ENCODE measurements around the gene CENPH. TPM values are rescaled to one million over a fixed set of nuclear protein-coding genes. Genes with fewer than 3 reads are reported as not detected.
"Not testable (repeated sequence)": the region's sequence is repeated elsewhere in the genome, so short reads cannot be mapped to it uniquely, and the experiment has no call there.

Gene CENPH, protein sequence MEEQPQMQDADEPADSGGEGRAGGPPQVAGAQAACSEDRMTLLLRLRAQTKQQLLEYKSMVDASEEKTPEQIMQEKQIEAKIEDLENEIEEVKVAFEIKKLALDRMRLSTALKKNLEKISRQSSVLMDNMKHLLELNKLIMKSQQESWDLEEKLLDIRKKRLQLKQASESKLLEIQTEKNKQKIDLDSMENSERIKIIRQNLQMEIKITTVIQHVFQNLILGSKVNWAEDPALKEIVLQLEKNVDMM
- 86.3 and 103 TPM in 2 replicates for total RNA-seq (2014; rRNA removed; shearing (Covaris generic))

DNA sequence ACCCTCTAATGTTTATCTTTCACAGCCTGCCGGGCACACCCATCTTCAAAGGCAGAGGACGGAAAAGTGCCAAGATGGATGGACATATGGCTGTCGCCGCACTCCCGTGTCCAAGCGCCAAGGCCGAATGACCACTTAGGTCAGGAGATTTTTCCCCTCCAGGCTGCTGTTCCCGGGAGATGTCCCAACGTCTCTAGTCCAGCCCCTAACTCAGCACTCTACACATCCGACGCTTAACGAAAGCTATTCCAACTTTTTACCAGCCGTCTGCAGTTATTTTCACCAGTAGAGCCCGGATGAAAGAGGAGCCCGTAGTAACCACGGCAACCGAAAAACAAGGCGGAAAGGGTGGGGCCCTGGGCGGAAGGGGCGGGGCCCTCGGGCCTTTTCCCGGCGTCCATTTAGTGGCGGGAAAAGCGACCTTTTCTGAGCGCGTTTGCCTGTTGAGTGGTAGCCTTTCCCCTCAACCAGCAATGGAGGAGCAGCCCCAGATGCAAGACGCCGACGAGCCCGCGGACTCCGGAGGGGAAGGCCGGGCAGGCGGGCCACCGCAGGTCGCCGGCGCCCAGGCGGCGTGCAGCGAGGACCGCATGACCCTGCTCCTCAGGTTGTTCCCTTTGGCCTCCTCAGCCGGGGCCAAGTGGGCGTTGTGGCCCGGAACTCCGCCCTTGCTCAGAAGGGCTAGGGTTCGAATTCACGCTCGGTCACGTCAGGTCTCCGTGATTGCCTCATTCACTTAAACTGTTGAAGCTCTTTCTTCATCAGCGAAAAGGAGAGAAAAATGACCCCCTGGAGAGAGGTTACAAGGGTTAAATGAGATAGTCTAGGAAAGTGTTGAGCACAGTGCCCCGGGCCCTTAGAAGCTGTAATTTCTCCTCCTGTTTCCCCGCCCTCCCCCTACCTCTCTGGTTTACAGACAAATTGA lies at the start of gene CENPH:
Gene CENPH (plus strand): TSS at position 422 of the 925 bp plus-strand sequence. CDS start 52 bp downstream, at position 474.
- Histone ChIP-seq H3K9me3 (replicated peaks) (no peaks in the 10 kb centered on the region), H3K36me3 (peaks cover 10% of the 10 kb centered on the region), H3K4me3 (peak within 1 kb of the TSS; percentile 90), H3K27me3 (no peaks in the 10 kb centered on the region), H3K27ac (peak within 1 kb of the TSS; percentile 90), H3K4me1 (no peaks in the 10 kb centered on the region)
- DNase-seq, result peak; percentile 93 to 95

DNA sequence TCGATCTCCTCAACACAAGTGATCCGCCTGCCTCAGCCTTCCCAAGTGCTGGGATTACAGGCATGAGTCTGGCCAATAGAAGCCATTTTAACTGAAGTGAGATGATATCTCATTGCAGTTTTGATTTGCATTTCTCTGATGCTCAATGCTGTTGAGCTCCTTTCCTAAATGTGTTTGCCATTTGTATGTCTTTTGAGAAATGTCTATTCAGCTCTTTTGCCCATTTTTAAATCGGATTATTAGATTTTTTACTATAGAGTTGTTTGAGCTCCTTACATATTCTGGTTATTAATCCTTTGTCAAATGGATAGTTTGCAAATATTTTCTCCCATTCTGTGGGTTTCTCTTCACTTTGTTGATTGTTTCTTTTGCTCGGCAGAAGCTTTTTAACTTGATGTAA lies 49.1 kb upstream of the CENPH start:
- not testable (repeated sequence) for H3K4me1 ChIP-seq; H3K27ac ChIP-seq; H3K36me3 ChIP-seq; DNase-seq; H3K27me3 ChIP-seq; H3K4me3 ChIP-seq; H3K9me3 ChIP-seq (replicated peaks)

GRCh38 chr5:69140827-69141226 lies 48.6 kb upstream of the CENPH start:
- Histone ChIP-seq H3K27me3 (no peaks in the 10 kb centered on the region), H3K27ac (no peak overlapping the region)
- DNase-seq, result no peak

GRCh38 chr5:69148576-69148975 lies 40.8 kb upstream of the CENPH start:
- not testable (repeated sequence) for DNase-seq; H3K27ac ChIP-seq; H3K27me3 ChIP-seq; H3K4me1 ChIP-seq; H3K9me3 ChIP-seq (replicated peaks); H3K36me3 ChIP-seq; H3K4me3 ChIP-seq

More at GRCh38 chr5:69140827-69141226, 48.6 kb upstream of the CENPH start:
- H3K9me3 ChIP-seq (replicated peaks), result peaks cover 5% of the 10 kb centered on the region; the same call in 1 of the 2 replicates
- H3K4me3 ChIP-seq, result no peak overlapping the region
- no peaks in the 10 kb centered on the region for H3K36me3 ChIP-seq
- H3K4me1 ChIP-seq, result no peaks in the 10 kb centered on the region

DNA sequence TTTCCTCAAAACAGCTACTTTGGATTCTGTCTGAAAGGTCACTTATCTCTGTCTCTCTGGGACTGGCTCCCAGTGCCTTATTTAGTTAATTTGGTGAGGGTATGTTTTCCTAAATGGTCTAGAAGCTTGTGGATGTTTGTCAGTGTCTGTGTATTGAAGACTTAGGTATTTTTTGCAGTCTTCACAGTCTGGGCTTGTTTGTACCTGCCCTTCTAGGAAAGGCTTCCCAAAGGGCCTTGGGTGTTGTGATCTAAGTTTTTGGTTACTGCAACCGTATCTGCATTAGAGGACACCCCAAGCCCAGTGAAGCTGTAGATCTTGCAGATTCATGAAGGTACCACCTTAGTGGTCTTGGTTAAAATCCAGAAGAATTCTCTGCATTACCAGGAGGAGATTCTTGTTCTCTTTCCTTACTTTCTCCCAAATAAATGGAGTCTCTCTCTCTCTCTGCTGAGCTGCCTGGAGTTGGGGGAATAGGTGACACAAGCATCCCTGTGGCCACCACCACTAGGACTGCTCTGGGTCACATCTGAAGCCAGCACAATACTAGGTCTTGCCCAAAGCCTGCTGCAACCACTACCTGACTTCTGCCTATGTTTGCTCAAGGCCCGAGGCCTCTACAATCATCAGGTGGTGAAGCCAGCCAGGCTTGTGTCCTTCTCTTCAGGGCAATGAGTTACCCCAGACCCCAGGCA lies 40.3 kb upstream of the CENPH start:
- Histone ChIP-seq H3K9me3 (replicated peaks) (no peaks in the 10 kb centered on the region), H3K36me3 (no peaks in the 10 kb centered on the region), H3K27ac (no peak overlapping the region), H3K27me3 (no peaks in the 10 kb centered on the region), H3K4me1 (no peaks in the 10 kb centered on the region), H3K4me3 (no peak overlapping the region)
- DNase-seq, result no peak

DNA sequence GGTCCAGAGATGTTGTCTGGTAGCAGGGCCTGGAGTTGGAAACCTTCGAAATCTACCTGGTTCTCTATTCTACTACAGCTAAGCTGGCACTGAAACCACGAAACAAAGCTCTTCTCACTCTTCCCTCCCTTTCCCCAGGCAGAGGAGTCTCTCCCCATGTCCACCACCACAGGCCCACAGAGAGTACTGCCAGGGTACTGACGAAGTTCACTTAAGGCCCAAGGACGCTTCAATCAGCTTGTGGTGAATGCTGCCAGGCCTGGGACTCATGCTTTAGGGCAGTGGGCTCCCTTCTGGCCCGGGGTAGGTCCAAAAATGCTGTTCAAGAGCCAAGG lies 39.7 kb upstream of the CENPH start:
- H3K4me1 ChIP-seq, result no peaks in the 10 kb centered on the region
- H3K9me3 ChIP-seq (replicated peaks), result no peaks in the 10 kb centered on the region
- H3K36me3 ChIP-seq, result no peaks in the 10 kb centered on the region
- no peak overlapping the region for H3K4me3 ChIP-seq
- no peak for DNase-seq
- H3K27ac ChIP-seq, result no peak overlapping the region
- no peaks in the 10 kb centered on the region for H3K27me3 ChIP-seq

DNA sequence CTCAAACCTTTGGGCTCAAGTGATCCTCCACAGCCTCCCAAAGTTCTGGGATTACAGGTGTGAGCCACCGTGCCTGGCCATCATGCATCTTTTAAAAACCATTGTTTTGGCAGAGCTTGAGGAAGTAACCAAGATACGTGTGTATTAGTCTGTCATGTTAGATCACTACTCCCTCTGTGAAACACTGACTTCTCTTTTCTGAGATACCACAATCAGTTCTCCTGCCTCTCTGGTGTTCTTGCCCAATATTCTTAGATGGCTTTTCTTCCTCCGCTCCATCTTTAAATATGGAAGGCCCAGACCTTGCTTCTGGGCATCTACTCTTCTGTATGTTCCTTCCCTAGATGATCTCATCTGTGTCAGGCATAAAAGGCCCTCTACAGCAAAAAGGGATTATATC lies 36.7 kb upstream of the CENPH start:
- Histone ChIP-seq H3K4me3 (no peak overlapping the region), H3K27me3 (no peaks in the 10 kb centered on the region), H3K36me3 (no peaks in the 10 kb centered on the region), H3K4me1 (no peaks in the 10 kb centered on the region), H3K27ac (no peak overlapping the region), H3K9me3 (replicated peaks) (no peaks in the 10 kb centered on the region)
- DNase-seq, result no peak

GRCh38 chr5:69156456-69156855 lies 32.9 kb upstream of the CENPH start:
- H3K9me3 ChIP-seq (replicated peaks), result no peaks in the 10 kb centered on the region
- no peaks in the 10 kb centered on the region for H3K36me3 ChIP-seq
- no peaks in the 10 kb centered on the region for H3K4me1 ChIP-seq
- H3K27me3 ChIP-seq, result no peaks in the 10 kb centered on the region
- no peak overlapping the region for H3K4me3 ChIP-seq
- H3K27ac ChIP-seq, result no peak overlapping the region
- no peak for DNase-seq

GRCh38 chr5:69158039-69158438 lies 31.3 kb upstream of the CENPH start:
- H3K27ac ChIP-seq, result no peak overlapping the region
- no peaks in the 10 kb centered on the region for H3K4me1 ChIP-seq
- no peak for DNase-seq
- no peaks in the 10 kb centered on the region for H3K27me3 ChIP-seq
- H3K9me3 ChIP-seq (replicated peaks), result no peaks in the 10 kb centered on the region
- no peaks in the 10 kb centered on the region for H3K36me3 ChIP-seq
- no peak overlapping the region for H3K4me3 ChIP-seq

- H3K4me1 ChIP-seq, result no peaks in the 10 kb centered on the region
- no peaks in the 10 kb centered on the region for H3K36me3 ChIP-seq
- H3K27ac ChIP-seq, result no peak overlapping the region
- H3K4me3 ChIP-seq, result no peak overlapping the region
- DNase-seq, result no peak
- H3K27me3 ChIP-seq, result no peaks in the 10 kb centered on the region
- H3K9me3 ChIP-seq (replicated peaks), result no peaks in the 10 kb centered on the region
Observed at GRCh38 chr5:69160651-69161050, 28.7 kb upstream of the CENPH start.

GRCh38 chr5:69166686-69167492 lies 22.5 kb upstream of the CENPH start, which contains the start of gene CCNB1:
TSS of gene CCNB1 (plus strand) at chr5:69167150. CDS start at chr5:69167263, 113 bp downstream.
- Histone ChIP-seq H3K4me3 (peak within 1 kb of the TSS; percentile 73), H3K4me1 (peaks cover 12% of the 10 kb centered on the region), H3K27ac (peak within 1 kb of the TSS; percentile 83), H3K36me3 (peaks cover 39% of the 10 kb centered on the region), H3K27me3 (no peaks in the 10 kb centered on the region), H3K9me3 (replicated peaks) (no peaks in the 10 kb centered on the region)
- peak; percentile 98 to 99 for DNase-seq

- Histone ChIP-seq H3K27me3 (no peaks in the 10 kb centered on the region), H3K27ac (peak overlapping the region; percentile 83), H3K4me3 (peak overlapping the region; percentile 73), H3K36me3 (peaks cover 44% of the 10 kb centered on the region), H3K9me3 (replicated peaks) (no peaks in the 10 kb centered on the region), H3K4me1 (peaks cover 12% of the 10 kb centered on the region)
- peak in 1 of 2 experiments; percentile 22 for DNase-seq
Observed at GRCh38 chr5:69167493-69167855, 21.9 kb upstream of the CENPH start.

DNA sequence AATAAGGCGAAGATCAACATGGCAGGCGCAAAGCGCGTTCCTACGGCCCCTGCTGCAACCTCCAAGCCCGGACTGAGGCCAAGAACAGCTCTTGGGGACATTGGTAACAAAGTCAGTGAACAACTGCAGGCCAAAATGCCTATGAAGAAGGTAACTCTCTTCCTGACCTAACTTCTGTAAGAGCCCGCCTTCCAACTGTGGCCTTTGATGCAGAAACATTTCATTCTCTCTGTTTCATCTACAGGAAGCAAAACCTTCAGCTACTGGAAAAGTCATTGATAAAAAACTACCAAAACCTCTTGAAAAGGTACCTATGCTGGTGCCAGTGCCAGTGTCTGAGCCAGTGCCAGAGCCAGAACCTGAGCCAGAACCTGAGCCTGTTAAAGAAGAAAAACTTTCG lies 21.5 kb upstream of the CENPH start:
- H3K36me3 ChIP-seq, result peaks cover 46% of the 10 kb centered on the region
- H3K9me3 ChIP-seq (replicated peaks), result no peaks in the 10 kb centered on the region
- peak overlapping the region; percentile 83 for H3K27ac ChIP-seq

GRCh38 chr5:69170495-69170894 lies 18.9 kb upstream of the CENPH start:
- Histone ChIP-seq H3K4me1 (peaks cover 12% of the 10 kb centered on the region), H3K9me3 (replicated peaks) (no peaks in the 10 kb centered on the region), H3K27me3 (no peaks in the 10 kb centered on the region), H3K27ac (no peak overlapping the region), H3K4me3 (no peak overlapping the region), H3K36me3 (peaks cover 72% of the 10 kb centered on the region)
- DNase-seq, result no peak

More for the DNA sequence above, 21.5 kb upstream of the CENPH start:
- Histone ChIP-seq H3K27me3 (no peaks in the 10 kb centered on the region), H3K4me3 (peak overlapping the region; percentile 73), H3K4me1 (peaks cover 12% of the 10 kb centered on the region)
- peak in 1 of 2 experiments; percentile 13 for DNase-seq

Data from SJCRH30 (cell line).